ENCODE data around the gene GDF11. TPM values are rescaled to one million over a fixed set of nuclear protein-coding genes. Genes with fewer than 3 reads are reported as not detected.

GDF11 gene
- total and polyA plus RNA-seq, 2 of the 8 experiments (the other 6 are each of a cell fraction or from before 2014, with no cell fraction given): 12.1 to 15.1 TPM

DNA sequence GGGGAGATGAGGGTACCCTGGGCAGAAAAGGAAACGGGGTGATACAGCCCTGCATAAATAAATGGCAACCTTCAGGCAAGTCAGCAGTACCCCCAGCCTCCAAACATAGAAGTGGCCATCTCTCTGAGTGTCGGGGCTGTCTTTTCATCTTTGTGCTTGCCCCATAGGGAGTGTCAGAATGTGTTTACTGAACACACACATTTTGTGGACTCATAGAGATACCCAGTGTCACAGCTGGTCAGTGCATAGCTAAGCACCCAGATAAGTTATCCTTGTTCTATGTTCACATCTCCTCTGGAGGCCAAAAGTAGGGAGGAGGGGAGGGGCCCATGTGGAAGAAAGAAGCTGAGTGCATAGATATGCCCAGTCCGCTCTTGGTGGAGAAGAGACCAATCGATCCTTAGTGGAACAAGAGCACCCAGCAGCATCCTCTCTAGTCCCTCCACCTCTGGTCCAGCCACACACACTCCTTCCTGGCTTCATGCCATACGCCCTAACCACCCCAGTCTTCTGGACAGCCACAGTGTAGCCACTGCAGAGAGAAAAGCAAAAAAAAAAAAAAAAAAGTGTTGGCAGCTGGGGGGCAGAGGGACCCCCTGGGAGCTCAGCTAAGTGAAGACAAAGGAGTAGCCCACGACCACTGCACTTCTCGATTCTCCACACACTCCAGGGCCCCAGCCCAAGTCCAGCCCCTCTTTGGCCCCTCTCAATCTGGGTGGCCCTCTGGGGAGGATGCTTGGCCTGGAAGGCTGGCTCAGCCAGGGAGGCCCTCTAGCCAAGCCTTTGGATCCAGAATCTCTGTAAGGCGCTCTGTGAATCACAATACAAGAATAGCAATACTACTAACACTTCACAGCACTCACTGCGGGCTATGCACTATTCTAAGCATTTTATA is 37.9 kb upstream of the GDF11 start:
- DNase-seq (ENCODE audit: low read depth in 1 of 2, low spot score in 2 of 2) (no peak), FAIRE-seq (no peak)
- H3K23me2 ChIP-seq (ENCODE audit: low read depth, low read length): peaks cover 15% of the 10 kb centered on the region
- H3K4me3 ChIP-seq (ENCODE audit: extremely low read depth in 1 of 4, insufficient read depth in 2 of 4, low read depth in 3 of 4, low read length in 4 of 4): peak overlapping the region in 1 of 4 experiments; percentile 88; a peak in 4 of 8 replicates
- peaks cover 0 to 3% (median 0%) of the 10 kb centered on the region in 4 experiments; a peak in 1 of 8 replicates for H3K36me3 ChIP-seq (ENCODE audit: control insufficient read depth in 2 of 4, insufficient read depth in 4 of 4, low read length in 3 of 4)
- ChIA-PET POLR2A (ENCODE audit: partially characterized antibody) (interaction anchor here (1.0 to 3.6 kb wide), 7 partner anchors 12 to 39 kb away, joined by 4 to 39 read pairs (median 9); partner anchors contain the start of genes BLOC1S1 and CD63), CTCF (ENCODE audit: partially characterized antibody) (interaction anchor here (0.7 to 5.1 kb wide), 29 partner anchors 9 to 1229 kb away, joined by 3 to 38 read pairs (median 6); partner anchors contain the start of genes BLOC1S1, CD63, MUCL1 and RDH5)
- 81% methylated on average over 8 of the region's 9 CpGs; no CpG with 5 or more reads in 1 of the 2 experiments for WGBS, 2 experiments (ENCODE audit: extremely low coverage in 1 of 2, insufficient coverage in 1 of 2, insufficient read length in 1 of 2, insufficient replicate concordance in 2 of 2, low coverage in 1 of 2, low lambda C conversion rate in 2 of 2, missing lambda C conversion rate in 1 of 2)
- no peak overlapping the region for H4K91ac ChIP-seq (replicated peaks; ENCODE audit: insufficient read length, low read length)
- no peak overlapping the region for H3K14ac ChIP-seq (ENCODE audit: insufficient read length)
- H2AK5ac ChIP-seq (ENCODE audit: low read depth, low read length): no peak overlapping the region
- no peak overlapping the region for H2BK20ac ChIP-seq (ENCODE audit: low read length)
- peaks cover 0 to 32% of the 10 kb centered on the region in 2 experiments; a peak in 2 of 4 replicates for H3K79me2 ChIP-seq (ENCODE audit: control insufficient read depth in 1 of 2, insufficient read depth in 2 of 2, low read length in 2 of 2)
- peak overlapping the region; percentile 91 to 100; a peak in 2 of 4 replicates for H3K4me2 ChIP-seq (ENCODE audit: insufficient read depth in 1 of 2, low read depth in 2 of 2, low read length in 2 of 2)
- H2BK5ac ChIP-seq (ENCODE audit: low read depth, low read length): no peak overlapping the region
- H3K9ac ChIP-seq (replicated peaks in 1 of 4; ENCODE audit: extremely low read depth in 1 of 4, low read depth in 3 of 4, low read length in 3 of 4): no peak overlapping the region
- H3K79me1 ChIP-seq (ENCODE audit: low read depth, low read length): peaks cover 14% of the 10 kb centered on the region; the same call in 1 of the 2 replicates
- no peaks in the 10 kb centered on the region for H3K9me3 ChIP-seq (ENCODE audit: insufficient read depth in 2 of 2, low read depth in 1 of 2, low read length in 1 of 2)
- no peak overlapping the region for H3K27ac ChIP-seq (ENCODE audit: low read depth, low read length)
- no peak overlapping the region for H2BK12ac ChIP-seq (ENCODE audit: low read depth, low read length)
- no peak overlapping the region for H3K56ac ChIP-seq (replicated peaks; ENCODE audit: insufficient read length, low read depth, low read length)
- no peak overlapping the region for H2BK120ac ChIP-seq (replicated peaks; ENCODE audit: low read depth, low read length)
- no peak overlapping the region; the same call in 1 of the 2 replicates for H4K8ac ChIP-seq (ENCODE audit: extremely low read depth, insufficient read depth, low read length)
- no peak overlapping the region for H3K18ac ChIP-seq (ENCODE audit: extremely low read depth, low read length)
- H4K20me1 ChIP-seq (replicated peaks in 1 of 2; ENCODE audit: control insufficient read depth in 1 of 2, insufficient read depth in 2 of 2, low read length in 2 of 2): peaks cover 0 to 13% of the 10 kb centered on the region in 2 experiments
- no peak overlapping the region for H2AFZ ChIP-seq (ENCODE audit: low read length)
- peaks cover 0 to 25% (median 8%) of the 10 kb centered on the region in 4 experiments; a peak in 5 of 7 replicates for H3K4me1 ChIP-seq (replicated peaks in 1 of 4; ENCODE audit: control insufficient read depth in 3 of 4, insufficient read depth in 4 of 4, low read length in 3 of 4)
- H3K23ac ChIP-seq (ENCODE audit: insufficient read length): no peak overlapping the region
- no peak overlapping the region for H3K4ac ChIP-seq (replicated peaks; ENCODE audit: insufficient read length, low read depth, low read length)
- H3K27me3 ChIP-seq (replicated peaks in 1 of 4; ENCODE audit: control insufficient read depth in 3 of 4, extremely low read depth in 1 of 4, insufficient read depth in 3 of 4, low read length in 3 of 4): peaks cover 0 to 3% (median 0%) of the 10 kb centered on the region in 4 experiments; a peak in 4 of 7 replicates
- no peak overlapping the region for H2BK15ac ChIP-seq (ENCODE audit: low read length)
- H4K5ac ChIP-seq (ENCODE audit: insufficient read length, low read depth, low read length): no peak overlapping the region
- no peak for TF ChIP-seq CREB1 (IDR thresholded peaks at IDR 0.05)

Measured in H1 (cell line).